Ishikawa (cell line): ENCODE measurements around the gene CCDC78.

Experiments used
- CEBPB ChIP-seq: IDR thresholded peaks from 2 replicates; pipeline ENCODE4 v1.6.1; 2012
- CREB1 ChIP-seq: IDR thresholded peaks from 2 replicates; pipeline ENCODE4 v1.6.1; 2012; ENCODE audit warnings: low read depth
- EGR1 ChIP-seq: IDR thresholded peaks from 2 replicates; pipeline ENCODE4 v1.6.1; 2012
- EP300 ChIP-seq: IDR thresholded peaks from 2 replicates; pipeline ENCODE4 v1.6.1; 2012; ENCODE audit warnings: borderline replicate concordance
- FOXM1 ChIP-seq: IDR thresholded peaks from 2 replicates; pipeline ENCODE4 v1.6.1; 2012; ENCODE audit warnings: low read depth, borderline replicate concordance
- MAX ChIP-seq: IDR thresholded peaks from 2 replicates; pipeline ENCODE4 v1.6.1; 2012
- NFIC ChIP-seq: IDR thresholded peaks from 2 replicates; pipeline ENCODE4 v1.6.1; 2012
- RAD21 ChIP-seq: IDR thresholded peaks from 2 replicates; pipeline ENCODE4 v1.6.1; 2012; ENCODE audit warnings: low read depth
- REST ChIP-seq: IDR thresholded peaks from 2 replicates; pipeline ENCODE4 v1.6.1; 2012; ENCODE audit warnings: low read depth, mild to moderate bottlenecking
- TAF1 ChIP-seq: IDR thresholded peaks from 2 replicates; pipeline ENCODE4 v1.6.1; 2012; ENCODE audit warnings: low read depth, mild to moderate bottlenecking
- TCF12 ChIP-seq: IDR thresholded peaks from 2 replicates; pipeline ENCODE4 v1.6.1; 2012; ENCODE audit warnings: low read depth
- TEAD4 ChIP-seq: IDR thresholded peaks from 2 replicates; pipeline ENCODE4 v1.6.1; 2012
- USF1 ChIP-seq: IDR thresholded peaks from 2 replicates; pipeline ENCODE4 v1.6.1; 2012
- YY1 ChIP-seq: IDR thresholded peaks from 2 replicates; pipeline ENCODE4 v1.6.1; 2012; ENCODE audit warnings: low read depth
- ZBTB7A ChIP-seq: IDR thresholded peaks from 2 replicates; pipeline ENCODE4 v1.6.1; 2012; ENCODE audit warnings: low read depth

CCDC78 gene

GRCh38 chr16:754656-755055, 28.4 kb upstream of the CCDC78 start:
- TF ChIP-seq EGR1 (no peak), TCF12 (no peak), EP300 (no peak), TEAD4 (no peak), ZBTB7A (no peak), REST (no peak), CEBPB (no peak), CREB1 (no peak), RAD21 (no peak), YY1 (no peak), MAX (no peak), TAF1 (no peak), NFIC (no peak), FOXM1 (no peak), USF1 (no peak)

DNA sequence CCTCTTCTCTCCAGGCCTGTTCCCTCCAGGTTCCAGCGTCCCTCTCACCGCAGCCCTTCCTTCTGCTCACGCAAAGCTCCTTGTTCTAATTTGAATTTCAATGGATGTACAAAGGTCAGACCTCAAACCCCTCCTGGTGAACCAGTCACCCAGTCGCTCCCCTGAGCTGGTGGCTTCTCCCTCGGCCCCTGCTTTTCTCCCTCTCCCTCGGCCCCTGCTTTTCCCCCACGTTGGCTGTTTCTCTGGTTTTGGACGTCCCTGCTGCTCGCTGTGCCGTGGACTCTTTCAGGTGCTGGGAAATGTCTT, 25.7 kb upstream of the CCDC78 start:
- TF ChIP-seq USF1 (no peak), CREB1 (no peak), FOXM1 (no peak), MAX (no peak), TAF1 (no peak), RAD21 (no peak), REST (no peak), ZBTB7A (no peak), EGR1 (no peak), TCF12 (no peak), EP300 (no peak), CEBPB (no peak), NFIC (no peak), YY1 (no peak), TEAD4 (no peak)

DNA sequence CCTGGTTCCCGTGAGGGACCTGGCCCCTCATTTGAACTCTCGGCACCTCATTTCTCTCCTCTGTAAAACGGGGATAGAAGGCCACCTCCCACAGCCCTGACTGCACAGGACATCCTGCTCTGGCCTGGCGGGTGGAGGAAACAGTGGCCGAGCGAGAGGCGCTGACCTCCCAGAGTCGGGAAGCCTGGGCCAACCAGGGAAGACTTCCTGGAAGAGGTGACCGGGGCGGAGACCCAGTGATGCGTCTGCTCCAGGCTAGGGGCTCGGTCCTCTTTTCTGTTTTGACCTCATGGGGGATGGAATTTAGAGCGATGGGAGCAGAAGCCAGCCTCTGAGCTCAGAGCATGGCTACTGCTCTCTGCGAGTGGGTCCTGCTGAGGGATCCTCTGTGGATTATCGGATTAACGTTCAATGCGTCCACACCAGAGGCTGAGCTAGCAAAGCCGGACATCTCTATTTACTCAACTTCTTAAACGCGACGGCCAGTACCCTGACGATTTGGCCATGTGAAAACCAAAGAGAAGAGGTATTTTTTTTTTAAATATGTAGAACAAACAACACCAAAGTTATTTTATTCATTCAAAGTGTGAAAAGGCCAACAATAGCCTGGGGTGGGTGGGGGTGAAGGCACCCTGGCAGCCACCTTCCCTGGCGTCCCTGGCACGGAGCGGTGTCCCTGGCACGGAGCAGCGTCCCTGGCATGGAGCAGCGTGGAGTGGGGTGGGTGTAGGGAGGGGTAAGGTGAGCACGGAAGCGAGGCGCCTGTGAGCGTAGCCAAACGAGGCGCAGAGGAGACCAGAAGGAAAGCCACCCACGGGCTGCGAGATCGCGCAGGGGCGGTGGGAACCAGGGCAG, 25.1 kb upstream of the CCDC78 start:
- TF ChIP-seq USF1 (no peak), MAX (no peak), TAF1 (no peak), NFIC (no peak), FOXM1 (no peak)

DNA sequence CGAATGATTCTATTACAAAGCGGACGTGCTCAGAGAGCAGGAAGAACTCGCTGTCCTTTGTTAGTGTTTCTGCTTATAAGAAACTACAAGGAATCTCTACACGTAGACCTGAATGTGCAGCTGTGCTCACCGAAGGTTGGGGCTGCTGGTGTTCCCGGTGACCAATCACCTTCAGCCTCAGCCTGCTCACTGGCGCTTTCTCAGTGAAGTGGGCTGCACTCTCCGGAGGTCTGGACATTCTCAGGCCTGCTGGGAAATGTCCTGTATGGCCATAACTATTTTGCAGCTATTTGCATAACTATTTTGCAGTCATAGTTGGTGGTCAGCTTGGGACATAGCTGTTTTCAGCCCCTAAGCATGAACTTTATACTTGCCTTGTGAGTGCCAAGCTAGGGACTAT, 24.2 kb upstream of the CCDC78 start:
- TF ChIP-seq YY1, result no peak
- TF ChIP-seq MAX, result no peak
- no peak for TF ChIP-seq USF1
- no peak for TF ChIP-seq REST
- TF ChIP-seq TAF1, result no peak
- TF ChIP-seq RAD21, result no peak
- TF ChIP-seq NFIC, result no peak
- no peak for TF ChIP-seq EGR1
- TF ChIP-seq CEBPB, result no peak
- TF ChIP-seq FOXM1, result no peak
